Keratinocyte (primary cell): Measurements from ENCODE around the gene QRSL1. TPM values are rescaled to one million over a fixed set of nuclear protein-coding genes. Genes with fewer than 3 reads are reported as not detected.

ENCODE experiments used
- DNase-seq: peaks from one replicate; pipeline ENCODE4 v3.0.0-alpha.2; 2011; ENCODE audit warnings: low read depth, missing footprints, low spot score
- FAIRE-seq: peaks from 2 replicates; lab custom pipeline; 2011; peaks lifted over from hg19 to GRCh38; lab: Jason Lieb, UNC
- H2AFZ ChIP-seq: 2 replicates; pipeline ENCODE4 v1.6.0; 2012; ENCODE audit warnings: low read length, control low read depth, inconsistent platforms; ENCODE audit not compliant: control insufficient read depth
- H3K27ac ChIP-seq: 2 replicates; pipeline ENCODE4 v1.5.1; 2011; ENCODE audit warnings: low read length; ENCODE audit not compliant: control insufficient read depth, insufficient read depth
- H3K27me3 ChIP-seq: 3 replicates; pipeline ENCODE4 v1.6.0; 2011; ENCODE audit warnings: low read length; ENCODE audit not compliant: control insufficient read depth, insufficient read depth; ENCODE audit errors: extremely low read depth
- H3K36me3 ChIP-seq, 2 experiments: 2 replicates in 1 of 2; 3 replicates in 1 of 2; pipeline ENCODE4 v1.5.1; 2011; ENCODE audit warnings: low read length in 2 of 2, mild to moderate bottlenecking in 1 of 2; ENCODE audit not compliant: control insufficient read depth in 2 of 2, insufficient read depth in 2 of 2; ENCODE audit errors: extremely low read depth in 1 of 2
- H3K4me1 ChIP-seq: 3 replicates; pipeline ENCODE4 v1.5.1; 2011; ENCODE audit warnings: low read length; ENCODE audit not compliant: control insufficient read depth, insufficient read depth; ENCODE audit errors: extremely low read depth
- H3K4me2 ChIP-seq: 3 replicates; pipeline ENCODE4 v1.6.0; 2011; ENCODE audit warnings: low read depth, low read length; ENCODE audit not compliant: control insufficient read depth, insufficient read depth; ENCODE audit errors: extremely low read depth
- H3K4me3 ChIP-seq, 3 experiments: fragments of 200-600 bp in 1 of 3; sonication (generic) in 1 of 3; 2 replicates in 2 of 3; 3 replicates in 1 of 3; pipeline ENCODE4 v1.5.1; 2011 to 2016; ENCODE audit warnings: low read length in 3 of 3, mild to moderate bottlenecking in 3 of 3, control low read depth in 2 of 3, inconsistent platforms in 1 of 3, low read depth in 1 of 3, mixed read lengths in 1 of 3, mixed run types in 1 of 3, moderate library complexity in 1 of 3; ENCODE audit not compliant: control insufficient read depth in 2 of 3, insufficient read depth in 2 of 3; ENCODE audit errors: extremely low read depth in 1 of 3
- H3K79me2 ChIP-seq: 2 replicates; pipeline ENCODE4 v1.6.0; 2012; ENCODE audit warnings: low read length; ENCODE audit not compliant: control insufficient read depth, insufficient read depth
- H3K9ac ChIP-seq: 3 replicates; pipeline ENCODE4 v1.6.0; 2011; ENCODE audit warnings: low read length; ENCODE audit not compliant: control insufficient read depth, insufficient read depth; ENCODE audit errors: extremely low read depth
- H3K9me1 ChIP-seq: 3 replicates; pipeline ENCODE4 v1.6.0; 2011; ENCODE audit warnings: low read length; ENCODE audit not compliant: control insufficient read depth, insufficient read depth; ENCODE audit errors: extremely low read depth
- H3K9me3 ChIP-seq: 2 replicates; pipeline ENCODE4 v1.5.1; 2012; ENCODE audit warnings: low read depth, low read length; ENCODE audit not compliant: control insufficient read depth
- H4K20me1 ChIP-seq: 3 replicates; pipeline ENCODE4 v1.6.0; 2011; ENCODE audit warnings: low read length; ENCODE audit not compliant: control insufficient read depth, insufficient read depth; ENCODE audit errors: extremely low read depth
- EZH2 ChIP-seq: IDR thresholded peaks from one replicate; pipeline ENCODE4 v1.6.1; 2012; ENCODE audit warnings: inconsistent platforms, mild to moderate bottlenecking, low read length, moderate library complexity
- dilution Hi-C: fragments of 300-500 bp; cut with MboI; formaldehyde crosslinking; loops from one replicate; pipeline ENCODE4 v1.7.0; 2020; ENCODE audit warnings: low sequenced_read_pairs; ENCODE audit not compliant: extremely low pct_ligation_motif_present
- polyA plus RNA-seq, 5 experiments: library from polyadenylated mRNA; depleted of rRNA in 3 of 5; stranded (reverse) in 3 of 5; stranded (forward) in 1 of 5; unstranded in 1 of 5; fragments of >200 nt; gene quantifications; 1 replicate in 1 of 5; 2 replicates in 3 of 5; 3 replicates in 1 of 5; pipeline versions ENCODE4 v1.2.1 to v1.2.3, GENCODE V29; 2011 to 2012; ENCODE audit warnings: missing spikeins in 2 of 5, low read depth in 1 of 5, low replicate concordance in 1 of 5
- TF ChIP-seq, protein P1 (sequence below), 3 experiments: IDR thresholded peaks in 1 of 3; conservative IDR thresholded peaks in 1 of 3; optimal IDR thresholded peaks in 1 of 3; 2 replicates in 2 of 3; 3 replicates in 1 of 3; pipeline versions ENCODE3 to v1.5.1; 2011; ENCODE audit warnings: low read length in 3 of 3, mild to moderate bottlenecking in 3 of 3, moderate library complexity in 2 of 3, control low read depth in 1 of 3, inconsistent platforms in 1 of 3; ENCODE audit not compliant: insufficient read depth in 2 of 3; ENCODE audit errors: extremely low read depth in 1 of 3

QRSL1 gene
- polyA plus RNA-seq, 1 donor (not counting 4 experiments of a cell fraction or from before 2014, with no cell fraction given), result 14.6 TPM

DNA sequence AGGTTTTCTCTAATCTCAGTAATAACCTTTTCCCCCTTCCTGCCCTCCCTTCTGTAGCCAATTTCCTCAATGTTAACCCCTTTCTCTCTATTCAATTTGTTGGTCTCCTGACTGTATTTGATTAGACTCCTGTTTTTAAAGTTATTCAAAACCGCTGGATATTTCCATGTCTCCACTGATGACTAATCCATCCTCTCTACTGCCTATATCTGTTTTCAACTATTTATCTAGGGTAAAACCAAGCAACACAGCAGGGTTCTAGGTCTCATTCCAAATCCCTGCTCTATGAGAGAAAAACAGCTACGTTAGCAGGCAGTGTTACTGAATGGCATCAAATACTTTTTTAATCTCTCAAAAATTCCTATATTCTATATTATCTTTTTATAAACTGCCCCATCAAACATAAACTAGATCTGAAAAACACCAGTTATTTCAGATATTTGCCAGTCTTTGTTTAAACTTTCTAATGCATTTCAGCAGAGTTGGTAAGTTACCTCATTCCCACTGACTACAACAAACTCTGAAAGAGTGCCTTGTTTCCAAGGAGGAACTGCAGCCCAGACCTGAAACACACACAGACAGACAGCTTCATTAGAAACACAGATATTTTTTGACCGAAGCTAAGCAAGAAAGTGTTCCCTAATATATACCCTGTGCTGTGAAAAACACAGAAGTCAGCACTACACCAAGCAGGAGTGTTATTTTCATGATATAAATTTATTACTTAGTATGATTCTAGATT lies 8.3 kb upstream of the QRSL1 start:
- H3K9ac ChIP-seq, result no peak overlapping the region
- H3K79me2 ChIP-seq, result no peaks in the 10 kb centered on the region
- H3K27me3 ChIP-seq, result no peaks in the 10 kb centered on the region
- no peak overlapping the region for H3K4me2 ChIP-seq
- dilution Hi-C loops, result no loop called here
- H3K9me3 ChIP-seq, result no peaks in the 10 kb centered on the region
- no peaks in the 10 kb centered on the region for H3K4me1 ChIP-seq
- no peak overlapping the region for H3K4me3 ChIP-seq
- peaks cover 0 to 2% of the 10 kb centered on the region in 2 experiments for H3K36me3 ChIP-seq
- DNase-seq (no peak), FAIRE-seq (no peak)
- H3K27ac ChIP-seq, result no peak overlapping the region
- no peak overlapping the region for H2AFZ ChIP-seq
- H4K20me1 ChIP-seq, result no peaks in the 10 kb centered on the region
- no peak for TF ChIP-seq EZH2
- TF ChIP-seq, protein P1, sequence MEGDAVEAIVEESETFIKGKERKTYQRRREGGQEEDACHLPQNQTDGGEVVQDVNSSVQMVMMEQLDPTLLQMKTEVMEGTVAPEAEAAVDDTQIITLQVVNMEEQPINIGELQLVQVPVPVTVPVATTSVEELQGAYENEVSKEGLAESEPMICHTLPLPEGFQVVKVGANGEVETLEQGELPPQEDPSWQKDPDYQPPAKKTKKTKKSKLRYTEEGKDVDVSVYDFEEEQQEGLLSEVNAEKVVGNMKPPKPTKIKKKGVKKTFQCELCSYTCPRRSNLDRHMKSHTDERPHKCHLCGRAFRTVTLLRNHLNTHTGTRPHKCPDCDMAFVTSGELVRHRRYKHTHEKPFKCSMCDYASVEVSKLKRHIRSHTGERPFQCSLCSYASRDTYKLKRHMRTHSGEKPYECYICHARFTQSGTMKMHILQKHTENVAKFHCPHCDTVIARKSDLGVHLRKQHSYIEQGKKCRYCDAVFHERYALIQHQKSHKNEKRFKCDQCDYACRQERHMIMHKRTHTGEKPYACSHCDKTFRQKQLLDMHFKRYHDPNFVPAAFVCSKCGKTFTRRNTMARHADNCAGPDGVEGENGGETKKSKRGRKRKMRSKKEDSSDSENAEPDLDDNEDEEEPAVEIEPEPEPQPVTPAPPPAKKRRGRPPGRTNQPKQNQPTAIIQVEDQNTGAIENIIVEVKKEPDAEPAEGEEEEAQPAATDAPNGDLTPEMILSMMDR (optimal IDR thresholded peaks at IDR 0.05 in 1 of 3, IDR thresholded peaks at IDR 0.05 in 1 of 3, conservative IDR thresholded peaks at IDR 0.05 in 1 of 3; ENCODE audit: extremely low read depth in 1 of 3, insufficient read depth in 2 of 3, low read length in 3 of 3), result no peak
- H3K9me1 ChIP-seq, result no peaks in the 10 kb centered on the region

DNA sequence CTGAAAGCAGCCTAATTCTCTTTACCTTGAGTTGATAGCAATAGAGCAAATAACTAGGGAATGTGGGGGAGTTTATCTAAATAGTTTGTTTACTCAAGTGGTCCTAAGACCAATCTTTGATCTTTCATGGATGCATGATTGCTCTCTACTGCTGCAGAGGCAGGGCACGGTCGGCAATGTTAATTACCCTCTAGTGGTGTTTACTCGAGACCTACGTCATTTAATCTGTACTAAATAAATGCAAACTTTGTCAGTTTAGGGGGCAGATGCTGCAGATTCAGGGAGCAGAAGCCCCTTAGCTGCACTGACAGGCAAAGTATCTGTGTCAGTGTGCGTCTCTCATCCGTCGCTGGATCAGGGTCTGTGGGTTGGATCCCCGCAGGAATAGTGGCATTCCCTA lies 7.0 kb upstream of the QRSL1 start:
- DNase-seq, result no peak
- Histone ChIP-seq H3K27me3 (no peaks in the 10 kb centered on the region), H3K4me3 (no peak overlapping the region), H4K20me1 (no peaks in the 10 kb centered on the region), H3K4me1 (no peaks in the 10 kb centered on the region), H3K79me2 (no peaks in the 10 kb centered on the region), H3K9ac (no peak overlapping the region), H3K9me3 (no peaks in the 10 kb centered on the region), H3K9me1 (no peaks in the 10 kb centered on the region), H2AFZ (no peak overlapping the region), H3K27ac (no peak overlapping the region), H3K4me2 (no peak overlapping the region), H3K36me3 (peaks cover 0 to 2% of the 10 kb centered on the region in 2 experiments)
- TF ChIP-seq, protein P1 (optimal IDR thresholded peaks at IDR 0.05 in 1 of 3, IDR thresholded peaks at IDR 0.05 in 1 of 3, conservative IDR thresholded peaks at IDR 0.05 in 1 of 3; ENCODE audit: extremely low read depth in 1 of 3, insufficient read depth in 2 of 3, low read length in 3 of 3), result no peak
- TF ChIP-seq EZH2, result no peak
- dilution Hi-C loops, result no loop called here
- no peak for FAIRE-seq
